Tibial nerve (tissue), 4 donors: Measurements from ENCODE around the gene DGCR2. TPM values are rescaled to one million over a fixed set of nuclear protein-coding genes. Genes with fewer than 3 reads are reported as not detected.
A peak's percentile ranks its signal among the peaks of the same experiment; 100 is the strongest.

Source experiments
- DNase-seq, 2 donors: peaks; one replicate each; pipeline ENCODE4 v3.0.0-alpha.2; 2019; ENCODE audit warnings: low spot score in 2 of 2
- H3K27ac ChIP-seq, 4 donors: fragments of 200-600 bp; sonication (generic) in 3 of 4; one replicate each; pipeline ENCODE4 v1.5.1; 2017 to 2019; ENCODE audit warnings: mild to moderate bottlenecking in 1 of 4
- H3K27me3 ChIP-seq, 2 donors: fragments of 200-600 bp; sonication (generic) in 1 of 2; one replicate each; pipeline versions ENCODE4 v1.5.1 to v1.6.0; 2017 to 2019
- H3K36me3 ChIP-seq, 3 donors: fragments of 200-600 bp; sonication (generic); one replicate each; pipeline ENCODE4 v1.5.1; 2018 to 2019
- H3K4me1 ChIP-seq, 4 donors: fragments of 200-600 bp; sonication (generic) in 3 of 4; one replicate each; pipeline ENCODE4 v1.5.1; 2017 to 2019
- H3K4me3 ChIP-seq, 4 donors: fragments of 200-600 bp; sonication (generic) in 3 of 4; one replicate each; pipeline ENCODE4 v1.5.1; 2017 to 2019; ENCODE audit warnings: mild to moderate bottlenecking in 1 of 4, moderate library complexity in 1 of 4
- H3K9me3 ChIP-seq, 4 donors: fragments of 200-600 bp; sonication (generic) in 3 of 4; one replicate each; pipeline ENCODE4 v1.5.1; 2017 to 2019
- CTCF ChIP-seq, 5 experiments: fragments of 200-600 bp in 3 of 5; fragments of 450-650 bp in 2 of 5; sonication (generic) in 3 of 5; IDR thresholded peaks; one replicate each; pipeline ENCODE4 v1.5.1; 2016 to 2019; ENCODE audit warnings: antibody characterized with exemption in 5 of 5, mild to moderate bottlenecking in 3 of 5, moderate library complexity in 2 of 5
- EP300 ChIP-seq, 2 donors: sonication (generic); formaldehyde crosslinking; IDR thresholded peaks; one replicate each; pipeline ENCODE4 v1.6.1; 2017; ENCODE audit warnings: antibody characterized with exemption in 2 of 2, mild to moderate bottlenecking in 1 of 2
- POLR2A ChIP-seq, 2 donors: fragments of 450-650 bp; IDR thresholded peaks; one replicate each; pipeline ENCODE4 v1.6.1; 2017; ENCODE audit warnings: antibody characterized with exemption in 2 of 2, mild to moderate bottlenecking in 2 of 2, moderate library complexity in 2 of 2
- WGBS, 2 donors: methylation state at CpG; one replicate each; pipeline ENCODE4 v1.1.5; 2018; 5-methylcytosine and 5-hydroxymethylcytosine counted together
- total RNA-seq, 4 donors: library from RNA; depleted of rRNA; stranded (reverse); fragments of >200 nt; gene quantifications; one replicate each; pipeline ENCODE4 v1.1.0, GENCODE V29; 2016

Gene DGCR2
- total RNA-seq, 4 donors from 2014 or later, result 57.6 to 68.0 (median 58.9) TPM

- H3K27me3 ChIP-seq, result no peaks in the 10 kb centered on the region
- no peaks in the 10 kb centered on the region for H3K9me3 ChIP-seq
- TF ChIP-seq CTCF (IDR thresholded peaks at IDR 0.05) (no peak), POLR2A (IDR thresholded peaks at IDR 0.05) (no peak), EP300 (IDR thresholded peaks at IDR 0.05) (no peak)
- peaks cover 0 to 74% (median 37%) of the 10 kb centered on the region in 4 donors for H3K4me1 ChIP-seq
- H3K4me3 ChIP-seq, result no peak overlapping the region
- no peaks in the 10 kb centered on the region for H3K36me3 ChIP-seq
- H3K27ac ChIP-seq, result no peak overlapping the region
- no peak for DNase-seq
- WGBS, 2 donors, result 89 to 92% methylated on average over 3 of the region's 3 CpGs
Measured at GRCh38 chr22:19111584-19111983, 10.6 kb downstream of the DGCR2 start.

GRCh38 chr22:19111140-19111539, 11.1 kb downstream of the DGCR2 start:
- no peaks in the 10 kb centered on the region for H3K9me3 ChIP-seq
- peaks cover 0 to 74% (median 39%) of the 10 kb centered on the region in 4 donors for H3K4me1 ChIP-seq
- no peaks in the 10 kb centered on the region for H3K27me3 ChIP-seq
- H3K4me3 ChIP-seq, result no peak overlapping the region
- DNase-seq, result no peak
- no peak overlapping the region for H3K27ac ChIP-seq
- H3K36me3 ChIP-seq, result no peaks in the 10 kb centered on the region
- WGBS, 2 donors, result 83% methylated on average over 2 to 3 of the region's 3 CpGs
- TF ChIP-seq POLR2A (IDR thresholded peaks at IDR 0.05), result no peak
- no peak for TF ChIP-seq EP300 (IDR thresholded peaks at IDR 0.05)
- no peak for TF ChIP-seq CTCF (IDR thresholded peaks at IDR 0.05)

- Histone ChIP-seq H3K36me3 (no peaks in the 10 kb centered on the region), H3K4me1 (peaks cover 0 to 74% (median 39%) of the 10 kb centered on the region in 4 donors), H3K9me3 (no peaks in the 10 kb centered on the region), H3K27me3 (no peaks in the 10 kb centered on the region), H3K27ac (no peak overlapping the region), H3K4me3 (no peak overlapping the region)
- DNase-seq, result no peak
- TF ChIP-seq CTCF (IDR thresholded peaks at IDR 0.05), result no peak
- TF ChIP-seq EP300 (IDR thresholded peaks at IDR 0.05), result no peak
- no peak for TF ChIP-seq POLR2A (IDR thresholded peaks at IDR 0.05)
Measured at GRCh38 chr22:19110646-19111045, 11.6 kb downstream of the DGCR2 start.

GRCh38 chr22:19110064-19110458, 12.2 kb downstream of the DGCR2 start:
- Histone ChIP-seq H3K4me3 (no peak overlapping the region), H3K9me3 (no peaks in the 10 kb centered on the region), H3K4me1 (peaks cover 0 to 74% (median 34%) of the 10 kb centered on the region in 4 donors), H3K27me3 (no peaks in the 10 kb centered on the region), H3K27ac (peak overlapping the region in 3 of 4 donors; percentile 5 to 59 (median 9)), H3K36me3 (no peaks in the 10 kb centered on the region)
- WGBS, 2 donors, result 24 to 51% methylated on average over 4 of the region's 4 CpGs
- DNase-seq, result no peak
- TF ChIP-seq CTCF (IDR thresholded peaks at IDR 0.05), result no peak
- TF ChIP-seq POLR2A (IDR thresholded peaks at IDR 0.05), result no peak
- no peak for TF ChIP-seq EP300 (IDR thresholded peaks at IDR 0.05)

GRCh38 chr22:19109198-19110063, 12.8 kb downstream of the DGCR2 start:
- no peak for TF ChIP-seq POLR2A (IDR thresholded peaks at IDR 0.05)
- TF ChIP-seq CTCF (IDR thresholded peaks at IDR 0.05), result no peak
- peak in 1 of 2 donors; percentile 76 for TF ChIP-seq EP300 (IDR thresholded peaks at IDR 0.05)
- no peaks in the 10 kb centered on the region for H3K27me3 ChIP-seq
- WGBS, 2 donors, result 60 to 64% methylated on average over 7 of the region's 7 CpGs
- H3K9me3 ChIP-seq, result no peaks in the 10 kb centered on the region
- DNase-seq, result peak in 1 of 2 donors; percentile 32
- peaks cover 0 to 74% (median 31%) of the 10 kb centered on the region in 4 donors for H3K4me1 ChIP-seq
- H3K27ac ChIP-seq, result peak overlapping the region in 3 of 4 donors; percentile 9 to 59 (median 11)
- H3K36me3 ChIP-seq, result no peaks in the 10 kb centered on the region
- no peak overlapping the region for H3K4me3 ChIP-seq
